Measurements from ENCODE around the gene ATOX1.

DNA sequence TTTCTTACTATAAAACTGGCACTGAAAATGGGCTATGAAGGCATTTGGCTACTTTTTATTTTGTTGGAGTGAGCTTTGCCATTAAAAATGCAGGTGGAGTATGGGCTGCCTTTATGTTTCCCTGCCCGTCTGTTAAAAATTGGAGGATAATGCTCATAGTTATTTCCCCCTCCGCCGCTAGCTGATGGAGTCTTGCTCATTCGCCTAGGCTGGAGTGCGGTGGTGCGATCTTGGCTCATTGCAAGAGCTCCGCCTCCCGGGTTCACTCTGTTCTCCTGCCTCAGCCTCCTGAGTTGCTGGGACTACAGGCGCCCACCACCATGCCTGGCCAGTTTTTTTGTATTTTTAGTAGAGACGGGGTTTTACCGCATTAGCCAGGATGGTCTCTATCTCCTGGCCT lies 21.9 kb upstream of the ATOX1 start:
- TF ChIP-seq SPI1 (IDR thresholded peaks at IDR 0.05; ENCODE audit: borderline replicate concordance, low read depth, low read length) (no peak), ZNF263 (CRISPR knock-in tag; IDR thresholded peaks at IDR 0.05; ENCODE audit: borderline replicate concordance) (no peak), FOXJ2 (tag; IDR thresholded peaks at IDR 0.05) (no peak), HDAC3 (IDR thresholded peaks at IDR 0.05; ENCODE audit: borderline replicate concordance, partially characterized antibody) (no peak), POLR2A (conservative IDR thresholded peaks at IDR 0.05) (no peak), ARHGAP35 (IDR thresholded peaks at IDR 0.05; ENCODE audit: partially characterized antibody) (no peak)
- TF ChIP-seq, protein P1, sequence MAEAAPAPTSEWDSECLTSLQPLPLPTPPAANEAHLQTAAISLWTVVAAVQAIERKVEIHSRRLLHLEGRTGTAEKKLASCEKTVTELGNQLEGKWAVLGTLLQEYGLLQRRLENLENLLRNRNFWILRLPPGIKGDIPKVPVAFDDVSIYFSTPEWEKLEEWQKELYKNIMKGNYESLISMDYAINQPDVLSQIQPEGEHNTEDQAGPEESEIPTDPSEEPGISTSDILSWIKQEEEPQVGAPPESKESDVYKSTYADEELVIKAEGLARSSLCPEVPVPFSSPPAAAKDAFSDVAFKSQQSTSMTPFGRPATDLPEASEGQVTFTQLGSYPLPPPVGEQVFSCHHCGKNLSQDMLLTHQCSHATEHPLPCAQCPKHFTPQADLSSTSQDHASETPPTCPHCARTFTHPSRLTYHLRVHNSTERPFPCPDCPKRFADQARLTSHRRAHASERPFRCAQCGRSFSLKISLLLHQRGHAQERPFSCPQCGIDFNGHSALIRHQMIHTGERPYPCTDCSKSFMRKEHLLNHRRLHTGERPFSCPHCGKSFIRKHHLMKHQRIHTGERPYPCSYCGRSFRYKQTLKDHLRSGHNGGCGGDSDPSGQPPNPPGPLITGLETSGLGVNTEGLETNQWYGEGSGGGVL (CRISPR knock-in tag; IDR thresholded peaks at IDR 0.05) = no peak
- TF ChIP-seq, protein P2, sequence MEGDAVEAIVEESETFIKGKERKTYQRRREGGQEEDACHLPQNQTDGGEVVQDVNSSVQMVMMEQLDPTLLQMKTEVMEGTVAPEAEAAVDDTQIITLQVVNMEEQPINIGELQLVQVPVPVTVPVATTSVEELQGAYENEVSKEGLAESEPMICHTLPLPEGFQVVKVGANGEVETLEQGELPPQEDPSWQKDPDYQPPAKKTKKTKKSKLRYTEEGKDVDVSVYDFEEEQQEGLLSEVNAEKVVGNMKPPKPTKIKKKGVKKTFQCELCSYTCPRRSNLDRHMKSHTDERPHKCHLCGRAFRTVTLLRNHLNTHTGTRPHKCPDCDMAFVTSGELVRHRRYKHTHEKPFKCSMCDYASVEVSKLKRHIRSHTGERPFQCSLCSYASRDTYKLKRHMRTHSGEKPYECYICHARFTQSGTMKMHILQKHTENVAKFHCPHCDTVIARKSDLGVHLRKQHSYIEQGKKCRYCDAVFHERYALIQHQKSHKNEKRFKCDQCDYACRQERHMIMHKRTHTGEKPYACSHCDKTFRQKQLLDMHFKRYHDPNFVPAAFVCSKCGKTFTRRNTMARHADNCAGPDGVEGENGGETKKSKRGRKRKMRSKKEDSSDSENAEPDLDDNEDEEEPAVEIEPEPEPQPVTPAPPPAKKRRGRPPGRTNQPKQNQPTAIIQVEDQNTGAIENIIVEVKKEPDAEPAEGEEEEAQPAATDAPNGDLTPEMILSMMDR (IDR thresholded peaks at IDR 0.05 in 2 of 3, conservative IDR thresholded peaks at IDR 0.05 in 1 of 3; ENCODE audit: insufficient read depth in 2 of 3, low read depth in 1 of 3, low read length in 3 of 3) = no peak
- TF ChIP-seq, protein P3, sequence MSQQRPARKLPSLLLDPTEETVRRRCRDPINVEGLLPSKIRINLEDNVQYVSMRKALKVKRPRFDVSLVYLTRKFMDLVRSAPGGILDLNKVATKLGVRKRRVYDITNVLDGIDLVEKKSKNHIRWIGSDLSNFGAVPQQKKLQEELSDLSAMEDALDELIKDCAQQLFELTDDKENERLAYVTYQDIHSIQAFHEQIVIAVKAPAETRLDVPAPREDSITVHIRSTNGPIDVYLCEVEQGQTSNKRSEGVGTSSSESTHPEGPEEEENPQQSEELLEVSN (IDR thresholded peaks at IDR 0.05; ENCODE audit: borderline replicate concordance in 1 of 2, extremely low read depth in 1 of 2, insufficient read depth in 1 of 2, insufficient read length in 1 of 2, low read depth in 1 of 2, low read length in 1 of 2, poor library complexity in 1 of 2, severe bottlenecking in 1 of 2) = no peak
